Activated CD4-positive, alpha-beta T cell treated with anti-CD3 and anti-CD28 coated beads for 24 hours (primary cell): Measurements from ENCODE around the gene CTSW.

ENCODE experiments used
- DNase-seq, 2 donors: peaks; one replicate each; pipeline ENCODE4 v3.0.0-alpha.2; 2020; ENCODE audit warnings: low read depth in 2 of 2

The CTSW gene

DNA sequence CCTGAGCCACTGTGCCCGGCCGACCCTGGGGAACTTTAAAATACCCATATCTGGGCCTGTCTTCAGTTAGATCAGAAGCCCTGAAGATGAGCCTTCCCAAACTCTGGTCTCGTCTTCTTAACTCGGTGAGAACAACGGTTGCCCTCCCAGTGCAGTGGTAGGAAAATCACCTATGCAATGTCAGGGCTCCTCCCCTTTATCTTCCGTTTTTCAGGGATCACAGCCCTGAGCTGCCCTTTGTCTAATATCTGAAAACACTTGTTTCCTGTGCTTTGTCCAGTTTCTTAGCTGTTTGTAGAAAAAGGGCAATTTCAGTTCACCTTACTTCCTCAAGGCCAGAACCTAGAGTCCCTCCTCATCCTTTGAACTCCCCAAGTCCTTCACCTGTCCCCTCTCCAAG, 49.0 kb downstream of the CTSW start:
- no peak for DNase-seq

DNA sequence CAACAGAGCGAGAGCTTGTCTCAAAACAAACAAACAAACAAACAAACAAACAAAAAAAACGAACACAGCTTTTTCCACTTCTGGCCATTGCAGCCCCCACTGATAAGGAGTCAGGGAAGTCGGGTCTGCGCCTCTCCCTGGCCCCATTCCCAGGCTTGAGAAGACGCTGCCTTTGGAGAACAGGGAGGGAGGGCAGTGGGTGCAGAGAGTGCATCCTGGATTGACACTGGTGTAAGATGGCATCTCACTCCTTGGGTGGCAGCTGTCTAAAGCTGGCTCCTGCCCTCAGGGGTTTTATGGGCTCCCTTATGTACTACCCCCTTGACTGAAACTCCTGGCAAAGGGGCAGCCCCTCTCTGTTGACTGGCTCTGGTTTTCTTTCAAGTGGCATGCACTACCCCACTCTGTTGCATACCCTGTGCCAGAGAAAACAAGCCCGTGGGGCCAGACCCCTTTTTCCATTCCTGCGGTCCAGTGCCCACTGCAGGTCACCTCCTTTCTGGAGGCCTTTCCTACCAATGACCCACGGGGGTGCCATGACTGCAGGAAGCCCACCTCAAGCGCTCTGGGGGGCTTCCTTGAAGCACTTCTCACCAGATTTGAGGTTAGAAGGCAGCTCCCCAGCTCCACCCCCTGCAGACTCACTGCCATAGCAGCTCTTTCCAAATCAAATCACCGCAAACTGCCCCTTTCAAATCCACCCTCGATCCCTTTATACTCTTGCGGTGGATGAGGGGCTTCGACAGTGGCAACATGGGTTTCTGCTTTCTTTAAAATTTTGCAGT, 52.3 kb downstream of the CTSW start:
- DNase-seq = no peak

DNA sequence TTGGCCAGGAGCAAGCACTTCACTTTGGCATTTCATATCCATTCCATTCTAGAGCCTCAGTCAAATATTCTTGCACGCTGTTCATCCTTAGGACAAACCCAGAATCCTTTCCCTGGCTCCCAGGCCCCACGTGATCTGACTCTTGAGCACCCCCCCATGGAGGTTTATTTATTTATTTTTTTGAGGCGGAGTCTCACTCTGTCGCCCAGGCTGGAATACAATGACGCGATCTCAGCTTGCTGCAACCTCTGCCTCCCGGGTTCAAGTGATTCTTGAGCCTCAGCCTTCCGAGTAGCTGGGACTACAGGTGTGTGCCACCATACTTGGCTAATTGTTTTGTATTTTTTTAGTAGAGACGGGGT, 52.9 kb downstream of the CTSW start:
- no peak for DNase-seq
